H54 (cell line): ENCODE measurements around the gene RTN4.
"Not testable (repeated sequence)": the region's sequence is repeated elsewhere in the genome, so short reads cannot be mapped to it uniquely, and the experiment has no call there.

Experiments
- DNase-seq: peaks from one replicate; pipeline ENCODE4 v3.0.0; 2011; ENCODE audit warnings: low spot score, mixed read lengths; ENCODE audit not compliant: insufficient read length
- FAIRE-seq: peaks from 3 replicates; lab custom pipeline; 2011; peaks lifted over from hg19 to GRCh38; lab: Jason Lieb, UNC
- POLR2A ChIP-seq: IDR thresholded peaks from 2 replicates; pipeline ENCODE4 v1.6.1; 2011; ENCODE audit warnings: low read depth, mild to moderate bottlenecking, low read length

RTN4 gene

GRCh38 chr2:55050100-55050994 is at the start of gene RTN4:
Gene RTN4, minus strand, starts transcription at chr2:55050451. Its CDS starts 151 bp downstream, at chr2:55050300.
- FAIRE-seq (peak; percentile 97), DNase-seq (peak; percentile 77)
- TF ChIP-seq POLR2A = peak; percentile 99

GRCh38 chr2:55099493-55099877 is 49.2 kb upstream of the RTN4 start:
- FAIRE-seq (peak; percentile 52), DNase-seq (no peak)
- TF ChIP-seq POLR2A = no peak

- TF ChIP-seq POLR2A = no peak
- no peak for DNase-seq
- FAIRE-seq = peak; percentile 86
Measured at GRCh38 chr2:55097461-55098410, 47.5 kb upstream of the RTN4 start.

GRCh38 chr2:55097082-55097460 is 46.8 kb upstream of the RTN4 start:
- FAIRE-seq (peak; percentile 58), DNase-seq (no peak)
- TF ChIP-seq POLR2A = no peak

GRCh38 chr2:55096586-55096985 is 46.3 kb upstream of the RTN4 start:
- no peak for DNase-seq
- TF ChIP-seq POLR2A = no peak
- no peak for FAIRE-seq

- DNase-seq = no peak
- peak; percentile 87 for FAIRE-seq
- no peak for TF ChIP-seq POLR2A
Measured at GRCh38 chr2:55093381-55093780, 43.1 kb upstream of the RTN4 start.

GRCh38 chr2:55092439-55092838 is 42.2 kb upstream of the RTN4 start:
- DNase-seq (no peak), FAIRE-seq (no peak)
- TF ChIP-seq POLR2A = no peak

GRCh38 chr2:55091681-55092080 is 41.4 kb upstream of the RTN4 start:
- FAIRE-seq, DNase-seq: not testable (repeated sequence)

- no peak for TF ChIP-seq POLR2A
- FAIRE-seq (no peak), DNase-seq (no peak)
Measured at GRCh38 chr2:55090702-55091101, 40.5 kb upstream of the RTN4 start.

GRCh38 chr2:55089726-55090125 is 39.5 kb upstream of the RTN4 start:
- FAIRE-seq (no peak), DNase-seq (no peak)

GRCh38 chr2:55088400-55088799 is 38.1 kb upstream of the RTN4 start:
- DNase-seq (no peak), FAIRE-seq (no peak)
- TF ChIP-seq POLR2A = no peak

More at GRCh38 chr2:55089726-55090125, 39.5 kb upstream of the RTN4 start:
- no peak for TF ChIP-seq POLR2A

GRCh38 chr2:55087936-55088335 is 37.7 kb upstream of the RTN4 start:
- no peak for FAIRE-seq
- TF ChIP-seq POLR2A = no peak
- no peak for DNase-seq

- FAIRE-seq (no peak), DNase-seq (no peak)
- TF ChIP-seq POLR2A = no peak
Measured at GRCh38 chr2:55087501-55087900, 37.2 kb upstream of the RTN4 start.

GRCh38 chr2:55085113-55086040 is 35.1 kb upstream of the RTN4 start:
- FAIRE-seq (no peak), DNase-seq (no peak)
- no peak for TF ChIP-seq POLR2A
